ENCODE results near the gene ARHGAP42. TPM values are rescaled to one million over a fixed set of nuclear protein-coding genes. Genes with fewer than 3 reads are reported as not detected.

Gene ARHGAP42
- total and polyA plus RNA-seq, 10 of the 15 experiments (the other 5 are each of a cell fraction or from before 2014, with no cell fraction given): 1.8 to 6.3 (median 3.2) TPM

- Histone ChIP-seq H3K79me2 (ENCODE audit: control insufficient read depth, insufficient read depth, low read length) (no peaks in the 10 kb centered on the region), H2AFZ (ENCODE audit: control insufficient read depth, low read depth, low read length) (no peak overlapping the region), H3K4me3 (no peak overlapping the region), H3K27me3 (replicated peaks in 1 of 2; ENCODE audit: control insufficient read depth in 2 of 2, insufficient read depth in 2 of 2, low read length in 1 of 2) (no peaks in the 10 kb centered on the region), H3K36me3 (ENCODE audit: control insufficient read depth in 2 of 2, insufficient read depth in 2 of 2, low read length in 1 of 2) (no peaks in the 10 kb centered on the region), H4K20me1 (ENCODE audit: control insufficient read depth, insufficient read depth) (no peaks in the 10 kb centered on the region), H3K27ac (ENCODE audit: control insufficient read depth, insufficient read depth) (no peak overlapping the region), H3K4me2 (ENCODE audit: control insufficient read depth, insufficient read depth) (no peak overlapping the region), H3K9me3 (replicated peaks; ENCODE audit: control insufficient read depth, insufficient read depth, low read length) (no peaks in the 10 kb centered on the region; the same call in 2 of the 3 replicates), H3K9ac (ENCODE audit: control insufficient read depth, insufficient read depth, low read length) (no peak overlapping the region), H3K4me1 (ENCODE audit: control insufficient read depth, insufficient read depth, low read length) (no peaks in the 10 kb centered on the region)
- 95% methylated on average over 1 of the region's 1 CpG for WGBS (ENCODE audit: insufficient coverage, insufficient replicate concordance, low lambda C conversion rate, missing lambda C conversion rate)
- ChIA-PET CTCF (no interaction called here), SMC1A (ENCODE audit: uncharacterized antibody, unreplicated experiment) (no interaction called here), POLR2A (no interaction called here), RAD21 (ENCODE audit: unreplicated experiment) (no interaction called here)
- no peak for FAIRE-seq
- in situ Hi-C loops (cut with MboI) (no loop called here), intact Hi-C loops (cut with micrococcal nuclease; ENCODE audit: unreplicated experiment) (no loop called here)
- no peak for ATAC-seq
- no TSS peak for BruUV-seq (replicated peaks)
- DNase-seq (ENCODE audit: low read depth, low spot score): no peak
- TF ChIP-seq RUNX3 (IDR thresholded peaks at IDR 0.05; ENCODE audit: low read length) (no peak), SRF (IDR thresholded peaks at IDR 0.05; ENCODE audit: low read depth in 2 of 2, low read length in 2 of 2) (no peak), ATF7 (IDR thresholded peaks at IDR 0.05; ENCODE audit: low read depth) (no peak), SUZ12 (IDR thresholded peaks at IDR 0.05; ENCODE audit: unreplicated experiment) (no peak), LARP7 (IDR thresholded peaks at IDR 0.05) (no peak), NFYB (IDR thresholded peaks at IDR 0.05; ENCODE audit: insufficient read depth, low read depth, low read length) (no peak), JUND (IDR thresholded peaks at IDR 0.05; ENCODE audit: low read depth, low read length) (no peak), MYB (IDR thresholded peaks at IDR 0.05; ENCODE audit: borderline replicate concordance, low read depth, low read length) (no peak), IRF4 (IDR thresholded peaks at IDR 0.05; ENCODE audit: low read depth, low read length) (no peak), BCLAF1 (IDR thresholded peaks at IDR 0.05) (no peak), GABPA (IDR thresholded peaks at IDR 0.05; ENCODE audit: low read depth) (no peak), TCF7 (IDR thresholded peaks at IDR 0.05; ENCODE audit: borderline replicate concordance) (no peak), ZBED1 (IDR thresholded peaks at IDR 0.05; ENCODE audit: borderline replicate concordance) (no peak), BMI1 (IDR thresholded peaks at IDR 0.05; ENCODE audit: borderline replicate concordance) (no peak)
- TF ChIP-seq, protein P1, sequence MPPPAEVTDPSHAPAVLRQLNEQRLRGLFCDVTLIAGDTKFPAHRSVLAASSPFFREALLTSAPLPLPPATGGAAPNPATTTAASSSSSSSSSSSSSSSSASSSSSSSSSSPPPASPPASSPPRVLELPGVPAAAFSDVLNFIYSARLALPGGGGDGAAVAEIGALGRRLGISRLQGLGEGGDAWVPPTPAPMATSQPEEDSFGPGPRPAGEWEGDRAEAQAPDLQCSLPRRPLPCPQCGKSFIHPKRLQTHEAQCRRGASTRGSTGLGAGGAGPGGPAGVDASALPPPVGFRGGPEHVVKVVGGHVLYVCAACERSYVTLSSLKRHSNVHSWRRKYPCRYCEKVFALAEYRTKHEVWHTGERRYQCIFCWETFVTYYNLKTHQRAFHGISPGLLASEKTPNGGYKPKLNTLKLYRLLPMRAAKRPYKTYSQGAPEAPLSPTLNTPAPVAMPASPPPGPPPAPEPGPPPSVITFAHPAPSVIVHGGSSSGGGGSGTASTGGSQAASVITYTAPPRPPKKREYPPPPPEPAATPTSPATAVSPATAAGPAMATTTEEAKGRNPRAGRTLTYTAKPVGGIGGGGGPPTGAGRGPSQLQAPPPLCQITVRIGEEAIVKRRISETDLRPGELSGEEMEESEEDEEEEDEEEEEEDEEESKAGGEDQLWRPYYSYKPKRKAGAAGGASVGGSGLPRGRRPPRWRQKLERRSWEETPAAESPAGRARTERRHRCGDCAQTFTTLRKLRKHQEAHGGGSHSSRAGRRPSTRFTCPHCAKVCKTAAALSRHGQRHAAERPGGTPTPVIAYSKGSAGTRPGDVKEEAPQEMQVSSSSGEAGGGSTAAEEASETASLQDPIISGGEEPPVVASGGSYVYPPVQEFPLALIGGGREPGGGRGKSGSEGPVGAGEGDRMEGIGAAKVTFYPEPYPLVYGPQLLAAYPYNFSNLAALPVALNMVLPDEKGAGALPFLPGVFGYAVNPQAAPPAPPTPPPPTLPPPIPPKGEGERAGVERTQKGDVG (CRISPR knock-in tag; IDR thresholded peaks at IDR 0.05): no peak
Measured at GRCh38 chr11:100815787-100816330, 128.8 kb downstream of the ARHGAP42 start.

Data from GM12878 (cell line).